IPS-18c (cell line): ENCODE measurements around the gene LRRC74A.
"Not testable (repeated sequence)": the region's sequence is repeated elsewhere in the genome, so short reads cannot be mapped to it uniquely, and the experiment has no call there.

Source experiments
- H3K4me3 ChIP-seq: 2 replicates; pipeline ENCODE4 v1.7.0; 2013; ENCODE audit warnings: low read depth, mild to moderate bottlenecking, low read length, moderate library complexity; ENCODE audit not compliant: insufficient read depth
- H3K9me3 ChIP-seq: one replicate; pipeline ENCODE4 v1.6.1; 2013; ENCODE audit warnings: mild to moderate bottlenecking, low read length, moderate library complexity; ENCODE audit not compliant: control insufficient read depth, insufficient read depth

Gene LRRC74A

DNA sequence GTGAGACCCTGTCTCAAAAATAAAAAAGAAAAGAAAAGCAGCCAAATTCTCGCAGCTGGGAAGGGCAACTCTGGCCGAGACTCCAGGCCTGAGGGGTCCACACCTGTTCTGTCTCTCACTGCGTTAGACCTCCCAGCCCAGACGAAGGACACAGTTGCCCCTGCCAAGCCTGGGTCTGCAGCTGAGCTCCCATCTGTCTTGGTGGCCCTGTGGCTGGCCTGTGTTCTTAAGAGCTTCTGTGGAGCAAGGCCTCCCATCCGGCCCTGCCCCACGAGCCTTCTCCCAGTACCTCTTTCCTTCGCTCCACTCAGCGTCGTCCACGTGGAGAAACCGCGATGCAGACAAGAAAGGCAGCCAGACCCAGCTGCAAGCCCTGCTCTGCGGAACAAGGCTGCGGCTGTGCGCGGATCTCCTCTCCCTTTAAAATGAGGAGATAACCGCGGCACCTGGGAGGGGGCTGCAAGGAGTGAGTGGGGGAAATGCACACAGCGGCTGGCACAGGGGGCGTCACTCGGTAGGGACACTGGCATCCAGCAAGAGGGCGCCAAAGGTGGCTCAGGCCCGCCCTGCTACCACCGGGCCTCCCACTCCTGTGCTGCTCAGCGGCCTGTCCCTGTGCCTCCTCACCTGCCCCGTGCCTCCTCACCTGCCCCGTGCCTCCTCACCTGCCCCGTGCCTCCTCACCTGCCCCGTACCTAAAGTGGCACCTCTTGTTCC is 42.4 kb downstream of the LRRC74A start:
- Histone ChIP-seq H3K9me3 (no peaks in the 10 kb centered on the region), H3K4me3 (no peak overlapping the region)

DNA sequence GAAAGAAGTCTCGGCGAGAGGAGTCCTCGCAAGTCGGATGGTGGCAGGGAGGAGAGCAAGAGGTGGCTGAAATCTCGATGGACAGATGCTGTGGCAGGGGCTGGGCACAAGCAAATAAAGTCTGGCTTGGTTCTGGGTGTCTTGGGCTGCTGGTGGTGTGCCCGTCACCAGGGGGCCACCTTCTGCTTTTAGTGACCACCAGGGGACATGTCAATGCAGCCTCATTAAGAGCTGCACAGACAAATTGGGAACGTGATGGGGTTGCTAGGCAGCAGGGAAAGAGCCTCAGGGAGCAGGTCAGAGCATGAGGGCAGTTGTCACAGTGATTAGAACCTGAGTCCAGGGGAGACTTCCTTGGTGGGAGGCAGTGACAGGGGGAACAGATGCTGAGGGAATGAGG is 44.0 kb downstream of the LRRC74A start:
- Histone ChIP-seq H3K4me3 (no peak overlapping the region), H3K9me3 (no peaks in the 10 kb centered on the region)

DNA sequence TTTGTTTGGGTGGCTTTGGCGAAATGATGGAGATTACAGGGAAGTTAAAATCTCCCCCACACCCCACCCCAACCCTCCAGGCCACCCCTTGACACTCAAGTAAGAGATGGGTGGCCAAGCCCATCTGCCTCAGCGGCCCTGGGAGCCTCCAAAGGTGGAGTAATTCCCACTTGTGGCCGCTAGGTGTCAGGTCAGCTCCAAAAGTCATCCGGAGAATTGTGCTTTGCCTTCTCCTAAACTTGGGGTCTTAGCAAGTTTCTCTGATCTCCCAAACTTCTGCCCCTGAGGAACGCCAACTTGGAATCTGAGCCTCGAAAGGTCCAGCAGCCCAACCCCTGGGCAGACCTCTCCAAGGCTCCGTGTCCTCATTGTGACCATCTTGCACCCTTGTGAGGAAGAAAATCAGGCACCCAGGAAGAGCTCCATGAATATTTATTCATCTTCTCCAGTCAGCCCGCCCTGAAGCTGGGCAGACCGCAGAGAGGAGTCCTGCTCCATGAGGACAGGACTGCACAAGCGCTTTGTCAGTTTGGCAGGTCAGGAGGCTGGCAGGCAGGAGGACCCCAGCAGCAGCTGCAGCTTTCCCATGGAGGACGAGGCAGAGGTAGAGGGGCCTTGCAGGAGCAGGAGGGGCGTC is 46.7 kb downstream of the LRRC74A start:
- H3K4me3 ChIP-seq: no peak overlapping the region
- no peaks in the 10 kb centered on the region for H3K9me3 ChIP-seq

DNA sequence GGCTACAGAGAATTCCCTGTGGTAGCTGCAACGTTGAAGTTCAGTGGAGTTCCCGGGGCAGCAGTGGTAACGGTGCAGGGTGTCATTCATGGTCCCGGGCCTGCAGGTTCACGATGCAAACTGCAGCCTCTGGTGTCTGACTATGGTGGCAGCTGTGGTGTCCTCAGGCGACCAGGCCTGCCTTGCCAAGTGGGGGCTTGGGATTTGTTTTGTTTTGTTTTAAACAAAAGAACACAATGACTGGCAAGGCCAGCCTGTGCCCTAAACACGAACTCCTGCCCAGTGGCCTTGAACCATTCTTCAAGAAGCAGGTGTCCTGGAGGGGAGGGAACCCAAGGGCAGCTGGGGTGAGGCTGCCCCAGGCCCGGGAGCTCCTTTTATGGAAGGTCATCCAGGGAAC is 48.5 kb downstream of the LRRC74A start:
- Histone ChIP-seq H3K9me3 (no peaks in the 10 kb centered on the region), H3K4me3 (no peak overlapping the region)

DNA sequence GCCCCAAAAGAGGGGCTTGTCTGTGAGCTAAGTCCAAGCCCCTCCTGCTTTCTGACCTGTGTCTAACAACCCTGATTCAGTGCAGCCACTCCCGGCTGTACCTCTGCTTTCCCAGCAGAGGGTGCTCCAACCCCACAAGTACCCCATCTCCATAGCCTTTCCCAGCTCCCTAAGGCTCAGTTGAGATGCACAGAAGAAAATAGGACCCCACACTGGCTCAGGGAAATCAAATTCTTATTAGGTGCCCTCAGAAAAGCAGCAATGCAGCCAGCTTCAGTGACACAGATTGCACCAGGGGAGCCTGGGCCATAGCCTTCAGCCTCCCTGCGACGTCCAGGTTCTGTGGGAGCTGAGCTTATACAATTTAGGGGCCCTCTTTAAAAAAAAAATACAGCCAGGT is 49.9 kb downstream of the LRRC74A start:
- Histone ChIP-seq H3K9me3 (no peaks in the 10 kb centered on the region), H3K4me3 (no peak overlapping the region)

DNA sequence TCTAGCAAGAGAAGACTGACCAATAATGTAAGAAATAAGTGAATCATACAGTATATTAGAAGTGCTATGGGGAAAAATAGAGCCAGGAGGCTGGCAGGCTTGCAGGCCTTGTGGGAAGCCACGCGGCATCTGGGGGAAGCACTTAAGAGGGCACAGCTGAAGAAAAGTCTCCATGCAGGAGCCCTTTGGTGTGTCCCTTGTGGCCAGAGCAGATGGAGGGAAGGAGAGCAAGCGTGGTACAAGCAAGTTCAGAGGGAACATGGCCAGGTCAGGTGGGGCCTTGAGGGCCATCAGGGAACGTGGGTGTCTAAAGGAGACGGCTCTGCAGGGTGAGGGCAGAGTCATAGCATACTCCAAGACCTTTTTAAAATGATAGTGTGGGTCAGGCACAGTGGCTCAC is 51.7 kb downstream of the LRRC74A start:
- H3K4me3 ChIP-seq: no peak overlapping the region
- H3K9me3 ChIP-seq: no peaks in the 10 kb centered on the region

DNA sequence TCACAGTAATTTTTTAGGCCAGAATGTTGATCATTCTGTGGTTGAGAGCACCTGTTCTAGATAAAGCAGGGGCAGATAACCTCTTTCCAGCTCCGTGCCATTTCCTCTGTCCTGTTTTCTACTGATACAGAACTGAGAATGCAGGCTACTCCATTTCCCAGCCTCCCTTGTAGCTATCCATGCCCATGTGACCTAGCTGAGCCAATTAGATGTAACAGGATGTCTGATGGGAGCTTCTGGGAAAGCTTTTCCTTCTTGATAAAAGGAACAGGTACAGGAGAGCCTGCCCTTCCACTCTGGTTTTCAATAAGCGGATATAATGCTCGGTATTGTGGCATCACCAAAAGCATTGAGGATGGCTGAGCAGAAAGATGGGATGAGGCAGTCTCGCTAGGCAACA is 54.2 kb downstream of the LRRC74A start:
- Histone ChIP-seq H3K4me3 (no peak overlapping the region), H3K9me3 (no peaks in the 10 kb centered on the region)

DNA sequence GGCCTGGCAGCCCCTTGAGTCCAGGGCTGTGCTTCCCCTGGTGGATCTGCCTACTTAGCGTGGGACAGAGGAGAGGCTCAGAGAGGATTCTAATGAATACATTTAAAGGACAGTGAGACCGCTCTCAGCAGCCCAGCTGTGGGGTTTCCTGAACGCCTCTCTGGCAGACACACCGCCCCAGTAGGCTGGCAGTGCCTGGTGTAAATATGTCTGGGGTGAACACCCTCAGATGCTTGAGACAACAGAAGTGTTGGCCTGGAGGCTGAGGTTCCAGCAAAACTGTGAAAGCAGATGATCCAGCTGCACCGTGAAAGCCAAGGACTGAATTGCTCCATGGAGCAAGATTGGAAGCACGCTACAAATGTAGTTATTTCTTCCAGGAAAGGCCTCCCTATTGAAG is 55.1 kb downstream of the LRRC74A start:
- Histone ChIP-seq H3K9me3 (no peaks in the 10 kb centered on the region), H3K4me3 (no peak overlapping the region)

DNA sequence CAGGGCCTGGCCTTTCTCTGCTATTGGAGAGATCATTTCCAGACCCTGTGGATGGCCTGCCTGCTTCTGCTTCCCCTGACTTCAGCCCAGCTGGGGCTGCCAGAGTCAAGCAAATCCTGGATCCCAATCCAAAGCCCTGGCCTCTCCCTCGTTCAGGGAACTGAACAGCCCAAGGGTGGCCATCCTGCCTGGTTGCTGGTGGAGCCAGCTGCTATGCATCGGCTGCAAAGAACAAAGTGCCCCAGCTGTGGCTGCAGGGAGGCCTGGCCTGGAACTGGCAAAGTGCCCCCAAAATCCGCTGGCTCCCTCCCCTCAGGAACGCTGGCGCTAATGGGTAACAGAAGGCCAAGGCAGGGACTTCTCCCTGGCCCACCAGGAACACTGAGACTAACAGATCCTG is 56.4 kb downstream of the LRRC74A start:
- no peak overlapping the region for H3K4me3 ChIP-seq
- H3K9me3 ChIP-seq: no peaks in the 10 kb centered on the region

DNA sequence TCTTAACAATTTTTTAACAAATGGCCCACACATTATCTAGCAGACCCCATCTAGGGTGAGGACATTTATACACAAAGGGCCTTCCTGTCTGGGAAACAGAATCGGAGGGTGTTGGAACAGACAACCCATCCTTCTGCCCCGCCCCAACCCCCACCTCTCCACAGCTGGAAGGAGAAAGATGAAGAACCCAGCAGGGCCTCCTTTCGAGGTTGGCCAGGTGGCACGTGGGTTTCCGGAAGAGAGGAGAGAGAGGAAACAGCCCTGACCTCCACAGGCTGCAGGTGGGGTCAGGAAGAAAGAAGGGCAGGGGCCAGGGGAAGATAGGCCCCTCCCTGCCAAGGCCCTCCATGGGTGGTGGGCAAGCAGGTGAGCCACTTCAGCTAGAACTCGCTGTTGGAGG is 57.2 kb downstream of the LRRC74A start:
- H3K4me3 ChIP-seq: no peak overlapping the region
- H3K9me3 ChIP-seq: peaks cover under 1% of the 10 kb centered on the region

DNA sequence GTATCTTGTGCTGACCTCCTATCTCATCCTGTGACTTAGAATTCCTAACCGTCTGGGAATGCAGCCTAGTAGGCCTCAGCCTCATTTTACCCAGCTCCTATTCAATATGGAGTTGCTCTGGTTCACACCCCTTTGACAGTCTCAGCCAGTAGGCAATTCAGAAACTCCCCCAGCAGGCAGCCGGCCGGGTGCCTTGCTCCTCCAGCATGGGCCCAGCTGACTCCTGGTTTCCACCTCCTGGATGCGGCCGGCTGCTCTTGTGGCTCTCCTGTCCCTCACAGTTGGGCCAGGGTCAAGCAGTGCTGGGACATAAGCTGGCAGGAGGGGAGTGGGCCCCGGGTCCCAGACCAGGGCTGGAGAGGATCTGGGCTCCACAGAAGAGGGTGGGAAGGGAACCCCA is 58.2 kb downstream of the LRRC74A start:
- Histone ChIP-seq H3K4me3 (no peak overlapping the region), H3K9me3 (peaks cover 2% of the 10 kb centered on the region)

DNA sequence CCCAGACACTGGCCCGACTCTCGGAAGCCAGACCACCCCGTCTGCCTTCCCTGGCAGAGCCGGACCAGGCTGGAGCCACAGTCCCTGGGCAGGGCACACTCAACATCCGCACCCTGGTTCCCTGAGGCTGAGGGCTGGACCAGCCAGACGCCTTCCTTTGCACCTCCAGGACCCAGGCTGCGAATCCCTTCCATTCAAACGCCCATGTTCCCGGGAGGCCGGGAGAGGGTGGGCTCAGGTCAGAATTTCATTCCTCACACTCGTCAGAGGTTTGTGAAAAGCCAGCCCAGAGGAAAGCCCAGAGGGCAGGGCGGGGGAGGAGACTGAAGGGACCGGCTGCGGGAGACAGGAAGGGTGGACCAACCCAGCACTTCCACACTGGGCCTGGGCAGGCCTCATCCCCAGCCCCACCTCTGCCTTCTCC is 58.7 kb downstream of the LRRC74A start:
- peaks cover 2% of the 10 kb centered on the region for H3K9me3 ChIP-seq
- no peak overlapping the region for H3K4me3 ChIP-seq

DNA sequence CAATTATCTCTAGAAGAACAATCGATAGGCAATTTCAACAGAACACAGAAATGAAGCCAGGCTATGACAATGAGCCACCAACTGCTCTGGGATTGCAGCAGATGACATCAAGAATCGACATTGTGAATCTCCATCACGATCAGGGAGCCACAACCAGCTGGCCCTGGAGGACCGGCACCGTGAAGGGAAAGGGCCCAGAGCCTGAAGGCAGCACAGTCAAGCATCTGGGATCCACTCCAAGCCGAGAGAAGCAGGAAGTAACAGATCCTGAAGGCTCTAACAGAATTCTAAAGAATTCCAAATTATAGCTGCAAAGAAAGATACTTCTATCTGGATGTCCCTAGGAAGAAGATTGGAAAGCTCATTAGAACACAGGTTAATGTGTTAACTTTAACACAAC is 61.0 kb downstream of the LRRC74A start:
- Histone ChIP-seq H3K9me3 (peaks cover 2% of the 10 kb centered on the region), H3K4me3 (no peak overlapping the region)

DNA sequence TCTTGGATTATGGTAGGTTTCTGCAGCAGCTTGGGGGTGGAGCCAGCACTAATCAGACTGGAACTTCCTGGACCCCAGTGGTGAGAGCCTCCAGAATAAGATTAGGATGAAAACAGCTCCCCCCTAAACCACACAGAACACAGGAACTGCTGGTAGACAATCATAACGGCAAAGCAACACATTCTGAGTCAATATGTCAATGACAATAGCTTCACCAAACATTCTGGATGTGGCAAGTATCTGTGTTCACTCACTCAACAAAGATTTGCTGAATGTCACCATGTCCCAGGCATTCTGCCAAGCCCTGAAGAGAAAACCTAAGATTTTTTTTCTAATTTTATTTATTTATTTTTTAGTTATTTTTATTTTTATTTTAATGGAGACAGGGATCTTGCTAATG is 65.2 kb downstream of the LRRC74A start:
- peaks cover 2% of the 10 kb centered on the region for H3K9me3 ChIP-seq
- no peak overlapping the region for H3K4me3 ChIP-seq

DNA sequence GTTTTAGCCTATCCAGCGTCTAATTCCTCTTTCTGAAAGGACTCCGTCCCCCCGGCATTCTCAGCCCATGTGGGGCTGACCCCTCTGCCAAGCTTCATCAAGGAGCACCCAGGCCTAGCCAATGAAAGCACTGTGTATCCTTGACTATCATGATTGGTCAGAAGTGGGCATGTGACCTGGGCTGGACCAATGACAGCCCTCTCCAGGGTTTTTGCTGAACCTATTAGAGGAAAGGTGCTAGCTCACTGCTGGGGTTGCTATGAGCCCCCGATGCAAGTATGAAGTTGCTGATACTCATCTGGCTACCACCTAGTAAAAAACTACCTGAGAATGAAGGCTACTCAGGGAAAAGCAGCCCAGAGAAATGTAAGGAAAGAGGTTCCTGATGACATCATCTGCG is 68.1 kb downstream of the LRRC74A start:
- Histone ChIP-seq H3K9me3 (peaks cover 5% of the 10 kb centered on the region), H3K4me3 (no peak overlapping the region)

DNA sequence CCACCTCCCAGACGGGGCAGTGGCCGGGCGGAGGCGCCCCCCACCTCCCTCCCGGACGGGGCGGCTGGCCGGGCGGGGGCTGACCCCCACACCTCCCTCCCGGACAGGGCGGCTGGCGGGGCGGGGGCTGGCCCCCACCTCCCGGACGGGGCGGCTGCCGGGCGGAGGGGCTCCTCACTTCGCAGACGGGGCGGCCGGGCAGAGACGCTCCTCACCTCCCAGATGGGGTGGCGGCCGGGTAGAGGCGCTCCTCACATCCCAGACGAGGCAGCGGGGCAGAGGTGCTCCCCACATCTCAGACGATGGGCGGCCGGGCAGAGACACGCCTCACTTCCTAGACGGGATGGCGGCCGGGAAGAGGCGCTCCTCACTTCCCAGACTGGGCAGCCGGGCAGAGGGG is 71.8 kb downstream of the LRRC74A start:
- not testable (repeated sequence) for H3K4me3 ChIP-seq, H3K9me3 ChIP-seq

DNA sequence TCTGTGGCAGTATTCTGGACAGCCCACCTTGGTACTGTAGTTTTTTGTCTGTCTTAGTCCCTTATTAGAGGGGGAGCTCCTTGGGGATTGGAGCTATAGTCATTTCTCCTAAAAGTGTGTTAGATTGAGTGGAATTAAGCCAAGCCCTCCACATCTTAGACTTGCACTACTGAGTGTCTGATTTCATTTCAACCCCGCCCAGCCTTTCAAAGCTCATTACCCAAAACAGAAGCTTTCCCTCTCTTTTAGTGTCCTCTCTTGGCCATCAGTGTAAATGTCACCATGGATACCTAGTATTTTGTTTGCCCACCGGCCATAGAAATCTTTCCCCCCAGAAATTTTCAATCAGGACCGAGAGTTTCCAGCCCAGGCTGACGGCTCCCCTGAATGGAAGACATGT is 74.5 kb downstream of the LRRC74A start:
- H3K9me3 ChIP-seq: peaks cover 5% of the 10 kb centered on the region
- H3K4me3 ChIP-seq: no peak overlapping the region

DNA sequence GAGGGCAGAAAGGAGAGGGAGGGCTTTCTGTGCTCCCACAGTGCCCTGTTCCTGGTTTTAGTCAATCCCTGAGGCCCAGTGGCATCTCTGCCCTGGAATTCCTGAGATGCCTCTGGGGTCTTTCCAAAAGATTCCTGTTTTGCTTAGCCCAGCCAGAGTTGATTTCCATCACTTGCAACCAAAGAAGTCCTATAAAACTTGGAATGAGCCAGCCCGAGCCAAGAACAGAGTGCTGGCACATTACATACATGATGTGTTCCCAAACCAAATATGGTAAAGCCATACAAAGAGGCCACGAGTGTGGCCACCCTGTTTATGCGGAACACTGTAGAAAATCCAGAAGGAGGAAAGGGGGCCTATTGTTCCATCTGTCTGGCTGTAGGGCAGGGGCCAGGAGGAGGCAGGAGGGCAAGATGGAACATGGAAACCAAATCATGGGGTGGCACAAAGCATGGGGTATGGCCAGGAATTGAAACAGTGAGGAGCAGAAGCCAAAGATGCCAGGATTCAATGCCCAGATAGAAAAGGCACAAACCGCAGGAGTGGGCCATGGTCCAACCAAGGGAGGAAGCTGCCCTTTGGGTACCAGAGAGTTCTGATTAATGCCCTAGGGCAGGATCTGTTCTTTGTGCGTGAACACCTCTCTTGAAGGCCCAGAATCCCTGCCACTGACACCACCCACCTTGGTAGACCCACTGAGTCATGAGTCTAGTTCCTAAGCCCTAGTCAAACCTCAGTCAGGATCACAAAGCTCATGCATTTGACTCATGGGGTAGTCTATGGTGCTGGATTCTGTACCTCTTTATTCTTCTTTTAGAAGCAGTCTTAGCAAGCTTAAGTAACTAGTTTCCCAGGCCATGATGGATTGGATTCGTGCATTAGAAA is 75.2 kb downstream of the LRRC74A start:
- no peak overlapping the region for H3K4me3 ChIP-seq
- H3K9me3 ChIP-seq: peaks cover 5% of the 10 kb centered on the region
